ENCODE data around the gene ZSCAN12.

The ZSCAN12 gene

DNA sequence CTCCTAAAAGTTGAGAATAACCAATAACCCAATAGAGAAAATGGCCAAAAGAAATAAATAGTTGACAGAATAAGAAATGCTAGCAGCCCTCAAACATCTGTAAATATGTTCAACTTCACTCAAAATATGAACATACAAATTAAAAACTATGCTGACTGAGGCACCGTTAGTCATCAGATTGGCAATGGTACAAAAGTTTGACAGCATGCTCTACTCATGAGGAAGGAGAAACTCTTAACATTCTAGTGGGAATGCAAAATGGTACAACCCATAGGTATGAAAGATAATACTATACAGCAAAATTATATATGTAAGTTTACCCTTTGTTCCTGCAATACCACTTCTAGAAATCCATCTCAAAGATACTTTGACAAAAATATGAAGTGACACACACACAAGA, 1.6 kb upstream of the ZSCAN12 start:
- POLR2A ChIA-PET, result no interaction called here
- CTCF ChIA-PET, result no interaction called here

GRCh38 chr6:28400122-28400451, 540 bp upstream of the ZSCAN12 start:
- TF ChIP-seq NFRKB (IDR thresholded peaks at IDR 0.05) (no peak), FOXK2 (IDR thresholded peaks at IDR 0.05) (no peak), HDGF (IDR thresholded peaks at IDR 0.05; ENCODE audit: borderline replicate concordance) (no peak), SP1 (IDR thresholded peaks at IDR 0.05) (no peak), SUZ12 (IDR thresholded peaks at IDR 0.05) (no peak), LEF1 (IDR thresholded peaks at IDR 0.05; ENCODE audit: borderline replicate concordance) (no peak), FOXA1 (IDR thresholded peaks at IDR 0.05) (no peak), CTBP1 (IDR thresholded peaks at IDR 0.05; ENCODE audit: borderline replicate concordance) (no peak), FOXM1 (IDR thresholded peaks at IDR 0.05; ENCODE audit: borderline replicate concordance) (no peak), TARDBP (IDR thresholded peaks at IDR 0.05) (no peak), ELF4 (IDR thresholded peaks at IDR 0.05) (no peak), ARNT (IDR thresholded peaks at IDR 0.05) (no peak), L3MBTL2 (conservative IDR thresholded peaks at IDR 0.05) (no peak), ZNF384 (IDR thresholded peaks at IDR 0.05) (no peak)
- TF ChIP-seq, protein P1, sequence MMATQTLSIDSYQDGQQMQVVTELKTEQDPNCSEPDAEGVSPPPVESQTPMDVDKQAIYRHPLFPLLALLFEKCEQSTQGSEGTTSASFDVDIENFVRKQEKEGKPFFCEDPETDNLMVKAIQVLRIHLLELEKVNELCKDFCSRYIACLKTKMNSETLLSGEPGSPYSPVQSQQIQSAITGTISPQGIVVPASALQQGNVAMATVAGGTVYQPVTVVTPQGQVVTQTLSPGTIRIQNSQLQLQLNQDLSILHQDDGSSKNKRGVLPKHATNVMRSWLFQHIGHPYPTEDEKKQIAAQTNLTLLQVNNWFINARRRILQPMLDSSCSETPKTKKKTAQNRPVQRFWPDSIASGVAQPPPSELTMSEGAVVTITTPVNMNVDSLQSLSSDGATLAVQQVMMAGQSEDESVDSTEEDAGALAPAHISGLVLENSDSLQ (IDR thresholded peaks at IDR 0.05), result no peak
- POLR2A ChIA-PET, result no interaction called here
- CTCF ChIA-PET, result no interaction called here
- DNase-seq (ENCODE audit: extremely low spot score), result no peak

More for the DNA sequence above, 1.6 kb upstream of the ZSCAN12 start:
- no peak for DNase-seq (ENCODE audit: extremely low spot score)
- TF ChIP-seq TARDBP (IDR thresholded peaks at IDR 0.05), result no peak
- no peak for TF ChIP-seq ARNT (IDR thresholded peaks at IDR 0.05)

DNA sequence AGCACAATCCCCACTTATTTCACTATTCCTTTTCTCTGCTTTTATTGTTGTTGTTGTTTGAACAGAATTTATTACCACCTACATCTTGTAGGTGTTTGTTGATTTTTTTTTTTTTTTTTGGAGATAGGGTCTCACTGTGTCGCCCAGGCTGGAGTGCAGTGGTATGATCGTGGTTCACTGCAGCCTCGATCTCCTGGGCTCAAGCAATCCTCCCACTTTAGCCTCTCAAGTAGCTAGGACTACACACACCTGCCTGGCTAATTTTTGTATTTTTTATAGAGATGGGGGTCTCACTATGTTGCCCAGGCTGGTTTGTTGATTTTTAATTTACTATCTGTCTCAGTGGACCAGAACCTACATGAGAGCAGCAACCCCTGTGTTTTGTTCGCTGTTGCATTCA, 3.6 kb downstream of the ZSCAN12 start:
- CTCF ChIA-PET, result no interaction called here
- POLR2A ChIA-PET, result no interaction called here
- TF ChIP-seq SP1 (IDR thresholded peaks at IDR 0.05), result no peak
- no peak for TF ChIP-seq FOXM1 (IDR thresholded peaks at IDR 0.05; ENCODE audit: borderline replicate concordance)
- DNase-seq (ENCODE audit: extremely low spot score), result no peak

DNA sequence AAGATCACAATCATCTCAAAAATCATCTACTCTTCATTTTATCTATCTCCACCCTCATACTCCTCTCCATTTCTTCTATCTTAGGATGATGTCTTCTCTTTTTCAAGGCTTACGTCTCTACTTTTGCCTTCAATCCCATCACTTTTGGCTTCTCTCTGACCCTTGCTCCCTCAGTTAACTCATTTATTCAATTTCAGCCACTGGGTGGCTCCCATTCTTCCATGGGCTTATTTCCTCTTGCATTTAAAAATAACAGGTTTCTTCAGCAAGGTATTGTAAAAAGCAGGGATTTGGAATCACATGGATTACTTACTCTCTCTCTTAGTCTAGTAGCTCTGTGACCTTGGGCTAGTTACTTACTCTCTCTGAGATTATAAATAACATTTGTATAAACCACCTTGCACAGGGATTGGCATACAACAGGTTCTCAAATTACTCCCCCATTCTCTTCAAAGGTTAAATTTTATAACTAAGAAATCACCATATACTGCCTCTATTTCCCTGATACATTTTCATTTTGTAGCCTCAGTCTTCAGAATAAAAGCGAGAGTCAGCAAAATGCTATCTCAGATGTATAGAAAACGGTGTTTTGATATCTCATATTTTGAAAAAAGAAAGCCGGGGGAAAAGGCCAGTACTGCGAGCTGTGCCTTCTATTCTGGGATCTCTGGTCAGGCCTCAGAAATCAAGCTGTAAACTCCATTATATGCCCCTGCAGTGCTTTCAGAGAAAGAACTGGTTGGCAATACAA, 5.5 kb downstream of the ZSCAN12 start:
- CTCF ChIA-PET, result interaction anchor here (0.7 kb wide), 1 partner anchor 53 kb away, joined by 3 read pairs; no protein-coding TSS in a partner anchor
- DNase-seq (ENCODE audit: extremely low spot score), result no peak
- no peak for TF ChIP-seq LEF1 (IDR thresholded peaks at IDR 0.05; ENCODE audit: borderline replicate concordance)
- TF ChIP-seq FOXK2 (IDR thresholded peaks at IDR 0.05), result no peak
- no peak for TF ChIP-seq ARNT (IDR thresholded peaks at IDR 0.05)
- no peak for TF ChIP-seq SP1 (IDR thresholded peaks at IDR 0.05)
- TF ChIP-seq, protein P1 (IDR thresholded peaks at IDR 0.05), result no peak
- TF ChIP-seq HDGF (IDR thresholded peaks at IDR 0.05; ENCODE audit: borderline replicate concordance), result no peak
- POLR2A ChIA-PET, result interaction anchor here (1.5 to 1.9 kb wide), 2 partner anchors 49 to 95 kb away, joined by 4 to 5 read pairs; partner anchors contain the start of gene ZSCAN23

GRCh38 chr6:28390688-28391087, 8.9 kb downstream of the ZSCAN12 start:
- POLR2A ChIA-PET, result no interaction called here
- CTCF ChIA-PET, result no interaction called here
- no peak for TF ChIP-seq HDGF (IDR thresholded peaks at IDR 0.05; ENCODE audit: borderline replicate concordance)
- no peak for TF ChIP-seq BHLHE40 (IDR thresholded peaks at IDR 0.05; ENCODE audit: borderline replicate concordance)
- TF ChIP-seq TARDBP (IDR thresholded peaks at IDR 0.05), result no peak
- TF ChIP-seq L3MBTL2 (conservative IDR thresholded peaks at IDR 0.05), result no peak
- TF ChIP-seq ARNT (IDR thresholded peaks at IDR 0.05), result no peak
- no peak for TF ChIP-seq CTBP1 (IDR thresholded peaks at IDR 0.05; ENCODE audit: borderline replicate concordance)
- TF ChIP-seq SUZ12 (IDR thresholded peaks at IDR 0.05), result no peak
- no peak for TF ChIP-seq LEF1 (IDR thresholded peaks at IDR 0.05; ENCODE audit: borderline replicate concordance)
- TF ChIP-seq FOXK2 (IDR thresholded peaks at IDR 0.05), result no peak
- no peak for TF ChIP-seq NFRKB (IDR thresholded peaks at IDR 0.05)
- TF ChIP-seq, protein P1 (IDR thresholded peaks at IDR 0.05), result no peak
- no peak for TF ChIP-seq FOXA1 (IDR thresholded peaks at IDR 0.05)
- no peak for DNase-seq (ENCODE audit: extremely low spot score)

DNA sequence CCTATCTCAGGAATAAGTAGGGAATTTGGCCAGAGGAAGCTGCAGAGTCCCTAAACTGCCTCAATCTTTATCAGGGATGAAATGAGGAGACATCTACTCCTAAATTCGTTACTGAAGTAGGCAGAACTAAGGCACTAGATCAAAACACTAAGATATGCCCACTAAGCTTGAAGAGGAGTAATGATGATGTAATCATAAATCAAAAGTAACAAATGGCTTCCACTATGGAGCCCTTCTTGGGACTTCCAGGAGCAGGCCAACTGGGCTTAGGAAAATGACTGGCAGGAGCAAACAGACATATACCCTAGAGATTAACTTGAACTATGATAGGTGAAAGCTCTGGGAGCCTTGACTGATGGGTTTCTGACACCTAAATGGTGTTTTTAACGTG, 15.4 kb downstream of the ZSCAN12 start:
- POLR2A ChIA-PET, result interaction anchor here (0.6 kb wide), 1 partner anchor 334 kb away, joined by 3 read pairs; no protein-coding TSS in a partner anchor
- CTCF ChIA-PET, result no interaction called here
- no peak for DNase-seq (ENCODE audit: extremely low spot score)
- no peak for TF ChIP-seq L3MBTL2 (conservative IDR thresholded peaks at IDR 0.05)
- no peak for TF ChIP-seq ELF4 (IDR thresholded peaks at IDR 0.05)
- TF ChIP-seq NFRKB (IDR thresholded peaks at IDR 0.05), result no peak
- no peak for TF ChIP-seq CTBP1 (IDR thresholded peaks at IDR 0.05; ENCODE audit: borderline replicate concordance)
- TF ChIP-seq FOXK2 (IDR thresholded peaks at IDR 0.05), result no peak
- no peak for TF ChIP-seq ARNT (IDR thresholded peaks at IDR 0.05)
- no peak for TF ChIP-seq SUZ12 (IDR thresholded peaks at IDR 0.05)
- TF ChIP-seq FOXA1 (IDR thresholded peaks at IDR 0.05), result no peak
- TF ChIP-seq, protein P1 (IDR thresholded peaks at IDR 0.05), result no peak
- no peak for TF ChIP-seq FOXM1 (IDR thresholded peaks at IDR 0.05; ENCODE audit: borderline replicate concordance)
- TF ChIP-seq SP1 (IDR thresholded peaks at IDR 0.05), result no peak
- TF ChIP-seq TARDBP (IDR thresholded peaks at IDR 0.05), result no peak
- TF ChIP-seq HDGF (IDR thresholded peaks at IDR 0.05; ENCODE audit: borderline replicate concordance), result no peak
- no peak for TF ChIP-seq ZNF384 (IDR thresholded peaks at IDR 0.05)
- TF ChIP-seq BHLHE40 (IDR thresholded peaks at IDR 0.05; ENCODE audit: borderline replicate concordance), result no peak
- no peak for TF ChIP-seq LEF1 (IDR thresholded peaks at IDR 0.05; ENCODE audit: borderline replicate concordance)
